Adrenal gland (tissue), 5 donors: Measurements from ENCODE around the gene ITPR1.

Source experiments
- POLR2A ChIP-seq, 2 donors: fragments of 450-650 bp; IDR thresholded peaks; one replicate each; pipeline ENCODE4 v1.6.1; 2017; ENCODE audit warnings: antibody characterized with exemption in 2 of 2, mild to moderate bottlenecking in 2 of 2, moderate library complexity in 1 of 2
- TF ChIP-seq, protein P1 (sequence below), 6 experiments: fragments of 450-650 bp in 4 of 6; fragments of 200-600 bp in 2 of 6; sonication (generic) in 1 of 6; IDR thresholded peaks; 1 replicate in 5 of 6; 2 replicates in 1 of 6; pipeline versions ENCODE4 v1.5.1 to v1.8.0; 2016 to 2021; ENCODE audit warnings: antibody characterized with exemption in 6 of 6, mild to moderate bottlenecking in 2 of 6, moderate library complexity in 1 of 6
- donor health status: DM: no; HTN: no; CAD: no.

DNA sequence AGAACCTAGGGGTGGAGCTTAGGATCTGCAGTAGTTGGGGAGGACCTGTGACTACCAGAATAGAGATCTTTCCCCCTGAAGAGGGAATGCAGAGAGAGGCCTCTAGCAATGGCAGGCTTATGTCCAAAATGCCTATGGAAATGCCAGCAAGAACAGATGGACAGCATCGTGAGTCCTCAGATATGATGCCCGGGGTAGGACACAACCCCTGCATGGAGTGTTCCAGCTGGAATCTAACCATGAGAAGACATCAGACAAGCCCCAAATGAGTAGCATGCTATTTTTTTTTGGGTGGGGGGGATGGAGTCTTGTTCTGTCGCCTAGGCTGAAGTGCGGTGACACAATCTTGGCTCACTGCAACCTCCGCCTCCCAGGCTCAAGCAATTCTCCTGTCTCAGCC, 111.5 kb downstream of the ITPR1 start:
- TF ChIP-seq, protein P1, sequence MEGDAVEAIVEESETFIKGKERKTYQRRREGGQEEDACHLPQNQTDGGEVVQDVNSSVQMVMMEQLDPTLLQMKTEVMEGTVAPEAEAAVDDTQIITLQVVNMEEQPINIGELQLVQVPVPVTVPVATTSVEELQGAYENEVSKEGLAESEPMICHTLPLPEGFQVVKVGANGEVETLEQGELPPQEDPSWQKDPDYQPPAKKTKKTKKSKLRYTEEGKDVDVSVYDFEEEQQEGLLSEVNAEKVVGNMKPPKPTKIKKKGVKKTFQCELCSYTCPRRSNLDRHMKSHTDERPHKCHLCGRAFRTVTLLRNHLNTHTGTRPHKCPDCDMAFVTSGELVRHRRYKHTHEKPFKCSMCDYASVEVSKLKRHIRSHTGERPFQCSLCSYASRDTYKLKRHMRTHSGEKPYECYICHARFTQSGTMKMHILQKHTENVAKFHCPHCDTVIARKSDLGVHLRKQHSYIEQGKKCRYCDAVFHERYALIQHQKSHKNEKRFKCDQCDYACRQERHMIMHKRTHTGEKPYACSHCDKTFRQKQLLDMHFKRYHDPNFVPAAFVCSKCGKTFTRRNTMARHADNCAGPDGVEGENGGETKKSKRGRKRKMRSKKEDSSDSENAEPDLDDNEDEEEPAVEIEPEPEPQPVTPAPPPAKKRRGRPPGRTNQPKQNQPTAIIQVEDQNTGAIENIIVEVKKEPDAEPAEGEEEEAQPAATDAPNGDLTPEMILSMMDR (IDR thresholded peaks at IDR 0.05) = no peak
- no peak for TF ChIP-seq POLR2A (IDR thresholded peaks at IDR 0.05)
